GM10248 (cell line): Measurements from ENCODE around the gene CYB5R4.
A peak's percentile ranks its signal among the peaks of the same experiment; 100 is the strongest.
"Not testable (repeated sequence)": the region's sequence is repeated elsewhere in the genome, so short reads cannot be mapped to it uniquely, and the experiment has no call there.

Source experiments
- CTCF ChIA-PET: fragments of 300-600 bp; sonication (Branson Sonifier 250); formaldehyde crosslinking; extraction: SDS; loops from one replicate; lab custom pipeline; 2021; ENCODE audit warnings: antibody characterized with exemption; lab: Yijun Ruan, JAX
- POLR2A ChIA-PET: fragments of 350-650 bp; sonication (Branson Sonifier 250); formaldehyde crosslinking; extraction: SDS; loops from one replicate; lab custom pipeline; 2020; ENCODE audit warnings: antibody characterized with exemption; lab: Yijun Ruan, JAX
- DNase-seq: peaks from one replicate; pipeline ENCODE4 v3.0.0; 2012; ENCODE audit errors: extremely low spot score
- CTCF ChIP-seq: IDR thresholded peaks from 2 replicates; pipeline ENCODE4 v1.5.1; 2012; ENCODE audit warnings: mild to moderate bottlenecking, low read depth; ENCODE audit errors: extremely low read depth, missing control alignments, control extremely low read depth

The CYB5R4 gene

GRCh38 chr6:83885984-83886383 is 26.5 kb downstream of the CYB5R4 start:
- ChIA-PET POLR2A (no interaction called here), CTCF (interaction anchor here (1.3 to 3.2 kb wide), 6 partner anchors 25 to 342 kb away, joined by 3 to 13 read pairs (median 8); partner anchors contain the start of genes CEP162 and CYB5R4)
- no peak for TF ChIP-seq CTCF
- no peak for DNase-seq

- no peak for DNase-seq
- CTCF ChIA-PET, result interaction anchor here (0.7 to 1.8 kb wide), 4 partner anchors 65 to 338 kb away, joined by 3 to 7 read pairs (median 6); partner anchors contain the start of gene CEP162
- TF ChIP-seq CTCF, result no peak
- POLR2A ChIA-PET, result no interaction called here
Observed at GRCh38 chr6:83889621-83890020, 30.1 kb downstream of the CYB5R4 start.

- no peak for DNase-seq
- ChIA-PET CTCF (interaction anchor here (1.7 kb wide), 1 partner anchor 275 kb away, joined by 6 read pairs; no protein-coding TSS in a partner anchor), POLR2A (no interaction called here)
- TF ChIP-seq CTCF, result no peak
Observed at GRCh38 chr6:83890520-83890919, 31.0 kb downstream of the CYB5R4 start.

- CTCF ChIA-PET, result no interaction called here
- no peak for DNase-seq
- POLR2A ChIA-PET, result no interaction called here
- no peak for TF ChIP-seq CTCF
Observed at GRCh38 chr6:83891586-83891985, 32.1 kb downstream of the CYB5R4 start.

GRCh38 chr6:83893024-83893423 is 33.5 kb downstream of the CYB5R4 start:
- no peak for DNase-seq
- peak; percentile 1 for TF ChIP-seq CTCF
- ChIA-PET CTCF (interaction anchor here (0.5 to 1.0 kb wide), 2 partner anchors 143 to 335 kb away, joined by 3 read pairs; no protein-coding TSS in a partner anchor), POLR2A (no interaction called here)

- DNase-seq, CTCF ChIA-PET, POLR2A ChIA-PET: not testable (repeated sequence)
Observed at GRCh38 chr6:83897094-83897493, 37.6 kb downstream of the CYB5R4 start.

- CTCF ChIA-PET, result interaction anchor here (1.1 kb wide), 1 partner anchor 322 kb away, joined by 3 read pairs; no protein-coding TSS in a partner anchor
- no peak for DNase-seq
- POLR2A ChIA-PET, result no interaction called here
- no peak for TF ChIP-seq CTCF
Observed at GRCh38 chr6:83901624-83902023, 42.1 kb downstream of the CYB5R4 start.
